ENCODE measurements around the gene MMP1. TPM values are rescaled to one million over a fixed set of nuclear protein-coding genes. Genes with fewer than 3 reads are reported as not detected.

The MMP1 gene
- total and polyA plus RNA-seq, 2 of the 4 experiments (the other 2 are of a cell fraction): 166 to 245 TPM

DNA sequence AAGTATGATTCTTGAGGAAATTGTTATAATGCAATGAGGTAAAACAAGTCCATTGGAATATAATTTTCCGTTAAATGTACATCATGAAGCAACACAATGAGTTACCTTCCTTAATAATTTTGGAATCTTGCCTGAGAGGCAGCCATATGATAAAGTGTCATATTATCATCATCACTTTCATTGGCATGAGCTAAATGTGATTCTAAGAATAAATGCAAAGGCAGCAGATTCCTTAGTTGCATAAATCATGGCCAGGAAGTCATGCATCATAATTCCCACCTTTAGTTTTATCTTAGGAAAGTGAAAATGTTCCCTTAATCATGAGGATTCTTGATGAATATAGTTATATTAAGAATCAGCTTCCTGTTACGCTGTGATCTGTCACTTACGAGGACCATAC is 14.2 kb upstream of the MMP1 start:
- Histone ChIP-seq H3K4me2 (ENCODE audit: low read depth, low read length) (no peak overlapping the region), H3K4ac (ENCODE audit: low read depth, low read length) (no peak overlapping the region), H2BK20ac (ENCODE audit: low read depth, low read length) (no peak overlapping the region), H2AK9ac (replicated peaks; ENCODE audit: low read depth, low read length, poor library complexity) (no peak overlapping the region), H2BK120ac (ENCODE audit: low read depth, low read length) (no peak overlapping the region), H3K4me1 (ENCODE audit: control insufficient read depth, insufficient read depth, low read length) (no peaks in the 10 kb centered on the region), H2AFZ (replicated peaks; ENCODE audit: low read length, poor library complexity) (no peak overlapping the region), H3K9me3 (ENCODE audit: control insufficient read depth, insufficient read depth, low read length) (no peaks in the 10 kb centered on the region), H2BK5ac (ENCODE audit: low read depth, low read length, poor library complexity, severe bottlenecking) (no peak overlapping the region), H3K18ac (ENCODE audit: low read depth, low read length) (no peak overlapping the region), H4K5ac (ENCODE audit: low read depth, low read length) (no peak overlapping the region), H3K27ac (ENCODE audit: insufficient read depth, low read length) (no peak overlapping the region), H2AK5ac (ENCODE audit: low read depth, low read length) (no peak overlapping the region), H4K91ac (ENCODE audit: insufficient read depth, low read depth, low read length) (no peak overlapping the region), H2BK15ac (ENCODE audit: low read depth, low read length) (no peak overlapping the region), H3K56ac (ENCODE audit: extremely low read depth, insufficient read depth, low read length) (no peak overlapping the region), H3K36me3 (ENCODE audit: control insufficient read depth, insufficient read depth, low read length) (no peaks in the 10 kb centered on the region), H3K79me1 (ENCODE audit: low read depth in 1 of 2, low read length in 2 of 2) (no peaks in the 10 kb centered on the region), H3K27me3 (ENCODE audit: control insufficient read depth, insufficient read depth, low read length) (peaks cover 3% of the 10 kb centered on the region), H3K9ac (ENCODE audit: low read depth, low read length) (no peak overlapping the region), H3K23ac (ENCODE audit: low read depth, low read length) (no peak overlapping the region), H4K8ac (ENCODE audit: low read depth in 2 of 2, low read length in 2 of 2) (no peak overlapping the region), H4K20me1 (ENCODE audit: insufficient read depth, low read length) (no peaks in the 10 kb centered on the region), H3K4me3 (ENCODE audit: insufficient read depth, low read depth, low read length) (no peak overlapping the region), H3K9me1 (ENCODE audit: insufficient read depth, low read length) (no peaks in the 10 kb centered on the region), H3K14ac (replicated peaks; ENCODE audit: low read depth, low read length) (no peak overlapping the region)
- DNase-seq: no peak
- BruUV-seq (replicated peaks): no TSS peak
- TF ChIP-seq MXI1 (IDR thresholded peaks at IDR 0.05; ENCODE audit: borderline replicate concordance, low read depth, low read length) (no peak), MAFK (IDR thresholded peaks at IDR 0.05; ENCODE audit: low read depth, low read length) (peak; percentile 42; the same call in 1 of the 2 replicates)
- ChIA-PET CTCF (interaction anchor here (0.7 kb wide), 1 partner anchor 251 kb away, joined by 3 read pairs; no protein-coding TSS in a partner anchor), POLR2A (ENCODE audit: unreplicated experiment) (no interaction called here)
- dilution Hi-C loops (cut with HindIII; ENCODE audit: low sequenced_read_pairs, unreplicated experiment) (no loop called here), in situ Hi-C loops (cut with MboI; ENCODE audit: low sequenced_read_pairs) (loop anchor here (10.0 kb wide), 1 partner anchor 243 kb away; no protein-coding TSS in a partner anchor), intact Hi-C loops (cut with micrococcal nuclease) (loop anchor here (5.0 kb wide), 1 partner anchor 245 kb away; no protein-coding TSS in a partner anchor)
- WGBS, 2 experiments (ENCODE audit: extremely low coverage in 2 of 2, insufficient read length in 1 of 2): no CpG with 5 or more reads among the region's 3 CpGs
- no peak for ATAC-seq (ENCODE audit: low read depth)

Data from IMR-90 (cell line).